OCI-LY7 (cell line): ENCODE data around the gene BFSP1.

ENCODE experiments used
- EZH2phosphoT487 ChIP-seq: fragments of 200-600 bp; sonication (generic); IDR thresholded peaks from 2 replicates; pipeline ENCODE4 v1.6.1; 2018; ENCODE audit warnings: low read depth, borderline replicate concordance, mild to moderate bottlenecking, mixed run types, antibody characterized with exemption, low read length, moderate library complexity, mixed read lengths
- TF ChIP-seq, protein P1 (sequence below): fragments of 200-600 bp; sonication (generic); conservative IDR thresholded peaks from 2 replicates; pipeline ENCODE4 v1.5.1; 2014; ENCODE audit warnings: mild to moderate bottlenecking, antibody characterized with exemption, low read length, moderate library complexity, mixed read lengths

DNA sequence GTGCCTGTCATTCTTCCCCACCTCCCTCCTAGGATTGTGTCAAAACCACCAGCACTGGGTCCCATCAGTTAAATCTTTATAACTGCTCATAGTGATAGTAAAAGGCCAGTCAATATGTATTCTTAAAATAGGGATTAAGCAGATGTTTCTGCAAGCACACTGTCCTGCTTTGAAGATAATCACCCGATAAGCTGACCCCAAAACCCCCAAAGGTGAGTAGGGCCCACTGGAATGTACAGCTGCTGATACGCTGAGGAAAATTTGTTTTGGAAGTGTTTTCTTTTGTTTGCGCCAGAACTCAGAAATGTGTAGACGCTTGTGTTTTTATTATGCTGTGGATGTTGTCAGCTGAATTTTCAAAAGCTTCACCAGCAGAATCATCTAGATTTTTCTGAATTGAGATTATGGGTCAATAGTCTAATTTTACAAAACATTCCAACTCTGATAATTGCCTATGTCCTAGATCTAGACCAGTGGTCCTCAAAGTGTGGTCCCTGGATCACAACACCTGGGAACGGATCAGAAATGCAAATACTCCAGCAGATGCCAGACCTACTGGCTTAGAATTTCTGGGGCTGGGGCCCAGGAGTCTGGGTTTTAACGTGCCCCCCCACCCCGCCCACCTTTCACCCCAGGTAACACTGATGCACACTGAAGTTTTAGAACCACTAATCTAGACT is 11.4 kb downstream of the BFSP1 start:
- TF ChIP-seq, protein P1, sequence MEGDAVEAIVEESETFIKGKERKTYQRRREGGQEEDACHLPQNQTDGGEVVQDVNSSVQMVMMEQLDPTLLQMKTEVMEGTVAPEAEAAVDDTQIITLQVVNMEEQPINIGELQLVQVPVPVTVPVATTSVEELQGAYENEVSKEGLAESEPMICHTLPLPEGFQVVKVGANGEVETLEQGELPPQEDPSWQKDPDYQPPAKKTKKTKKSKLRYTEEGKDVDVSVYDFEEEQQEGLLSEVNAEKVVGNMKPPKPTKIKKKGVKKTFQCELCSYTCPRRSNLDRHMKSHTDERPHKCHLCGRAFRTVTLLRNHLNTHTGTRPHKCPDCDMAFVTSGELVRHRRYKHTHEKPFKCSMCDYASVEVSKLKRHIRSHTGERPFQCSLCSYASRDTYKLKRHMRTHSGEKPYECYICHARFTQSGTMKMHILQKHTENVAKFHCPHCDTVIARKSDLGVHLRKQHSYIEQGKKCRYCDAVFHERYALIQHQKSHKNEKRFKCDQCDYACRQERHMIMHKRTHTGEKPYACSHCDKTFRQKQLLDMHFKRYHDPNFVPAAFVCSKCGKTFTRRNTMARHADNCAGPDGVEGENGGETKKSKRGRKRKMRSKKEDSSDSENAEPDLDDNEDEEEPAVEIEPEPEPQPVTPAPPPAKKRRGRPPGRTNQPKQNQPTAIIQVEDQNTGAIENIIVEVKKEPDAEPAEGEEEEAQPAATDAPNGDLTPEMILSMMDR, result no peak
- no peak for TF ChIP-seq EZH2phosphoT487
